HFFc6 (cell line): ENCODE data around the gene GANAB. TPM values are rescaled to one million over a fixed set of nuclear protein-coding genes. Genes with fewer than 3 reads are reported as not detected.

Experiments used
- DNase-seq: peaks from one replicate; pipeline ENCODE4 v3.0.0-alpha.2; 2018
- H3K27ac Mint-ChIP-seq: 2 replicates; pipeline ENCODE4 v1.8.0; 2020; ENCODE audit warnings: mild to moderate bottlenecking, mixed read lengths
- H3K27me3 Mint-ChIP-seq: 2 replicates; pipeline ENCODE4 v1.8.0; 2021; ENCODE audit warnings: mild to moderate bottlenecking, moderate library complexity, mixed read lengths; ENCODE audit not compliant: insufficient read depth
- H3K36me3 Mint-ChIP-seq: 2 replicates; pipeline ENCODE4 v1.8.0; 2021; ENCODE audit warnings: low read depth, mixed read lengths
- H3K4me1 Mint-ChIP-seq: 2 replicates; pipeline ENCODE4 v1.8.0; 2020; ENCODE audit warnings: low read depth, mixed read lengths
- H3K4me3 Mint-ChIP-seq: 2 replicates; pipeline ENCODE4 v1.8.0; 2020; ENCODE audit warnings: mild to moderate bottlenecking, moderate library complexity, mixed read lengths
- H3K9me3 Mint-ChIP-seq: 2 replicates; pipeline ENCODE4 v1.8.0; 2020; ENCODE audit warnings: mild to moderate bottlenecking, mixed read lengths
- total RNA-seq, 6 experiments: library from RNA; stranded (reverse); fragmentation: NEBNext Ultra II Directional; extraction: Animal tissue kit (Norgen Biotek cat#: 25700); gene quantifications; 2 replicates in 1 of 6; 3 replicates in 5 of 6; pipeline ENCODE4 v1.2.3, GENCODE V29; 2021
- TF ChIP-seq, protein P1 (sequence below): fragments of 200-600 bp; sonication (generic); IDR thresholded peaks from 2 replicates; pipeline ENCODE4 v1.5.0; 2021; ENCODE audit warnings: antibody characterized with exemption, mild to moderate bottlenecking

The GANAB gene
- total RNA-seq, 6 experiments from 2014 or later: 331 to 450 (median 416) TPM

- peak overlapping the region; percentile 89 for H3K27ac Mint-ChIP-seq
- no peaks in the 10 kb centered on the region for H3K9me3 Mint-ChIP-seq
- peaks cover 15% of the 10 kb centered on the region for H3K27me3 Mint-ChIP-seq
- no peak for DNase-seq
- TF ChIP-seq, protein P1, sequence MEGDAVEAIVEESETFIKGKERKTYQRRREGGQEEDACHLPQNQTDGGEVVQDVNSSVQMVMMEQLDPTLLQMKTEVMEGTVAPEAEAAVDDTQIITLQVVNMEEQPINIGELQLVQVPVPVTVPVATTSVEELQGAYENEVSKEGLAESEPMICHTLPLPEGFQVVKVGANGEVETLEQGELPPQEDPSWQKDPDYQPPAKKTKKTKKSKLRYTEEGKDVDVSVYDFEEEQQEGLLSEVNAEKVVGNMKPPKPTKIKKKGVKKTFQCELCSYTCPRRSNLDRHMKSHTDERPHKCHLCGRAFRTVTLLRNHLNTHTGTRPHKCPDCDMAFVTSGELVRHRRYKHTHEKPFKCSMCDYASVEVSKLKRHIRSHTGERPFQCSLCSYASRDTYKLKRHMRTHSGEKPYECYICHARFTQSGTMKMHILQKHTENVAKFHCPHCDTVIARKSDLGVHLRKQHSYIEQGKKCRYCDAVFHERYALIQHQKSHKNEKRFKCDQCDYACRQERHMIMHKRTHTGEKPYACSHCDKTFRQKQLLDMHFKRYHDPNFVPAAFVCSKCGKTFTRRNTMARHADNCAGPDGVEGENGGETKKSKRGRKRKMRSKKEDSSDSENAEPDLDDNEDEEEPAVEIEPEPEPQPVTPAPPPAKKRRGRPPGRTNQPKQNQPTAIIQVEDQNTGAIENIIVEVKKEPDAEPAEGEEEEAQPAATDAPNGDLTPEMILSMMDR: no peak
- peaks cover 50% of the 10 kb centered on the region for H3K36me3 Mint-ChIP-seq
- peaks cover 40% of the 10 kb centered on the region for H3K4me1 Mint-ChIP-seq
- peak overlapping the region; percentile 96 for H3K4me3 Mint-ChIP-seq
Observed at GRCh38 chr11:62600367-62601121, 45.9 kb downstream of the GANAB start.

- Mint-ChIP-seq H3K27me3 (peaks cover 15% of the 10 kb centered on the region), H3K9me3 (no peaks in the 10 kb centered on the region), H3K36me3 (peaks cover 57% of the 10 kb centered on the region), H3K4me1 (peaks cover 40% of the 10 kb centered on the region), H3K27ac (peak overlapping the region; percentile 89), H3K4me3 (peak overlapping the region; percentile 96)
- DNase-seq: no peak
- TF ChIP-seq, protein P1: no peak
Observed at GRCh38 chr11:62599901-62600300, 46.5 kb downstream of the GANAB start.

DNA sequence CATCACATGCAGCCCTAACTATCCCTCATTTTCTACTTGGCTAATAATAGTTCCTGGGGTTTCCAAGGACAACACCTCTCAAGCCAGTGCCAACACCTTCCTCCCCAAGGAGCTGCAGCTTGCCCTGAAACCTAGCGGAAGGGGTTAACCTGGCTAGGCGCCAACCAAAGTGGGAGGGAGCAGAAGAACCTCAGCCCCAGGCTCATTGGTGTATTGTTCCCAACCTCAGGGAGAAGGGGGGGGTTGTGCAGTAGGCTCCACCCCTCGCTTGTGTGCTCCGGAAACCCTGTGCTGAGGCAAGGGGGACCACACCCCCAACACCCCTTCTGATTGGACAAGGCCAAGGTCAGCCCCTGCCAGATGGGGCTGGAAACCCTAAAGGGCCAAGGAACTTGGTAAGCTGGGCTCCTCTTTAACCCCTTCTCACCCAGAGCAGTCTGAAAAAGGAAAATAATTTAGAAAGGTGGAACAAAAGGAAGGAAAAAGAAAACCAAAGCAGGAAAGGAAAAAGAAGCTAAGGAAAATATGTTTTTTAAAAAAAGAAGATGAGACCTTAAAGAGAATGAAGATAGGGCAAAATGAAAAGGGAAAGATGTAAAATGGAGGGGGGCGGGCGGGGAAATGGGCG is 47.2 kb downstream of the GANAB start:
- DNase-seq: peak; percentile 96
- TF ChIP-seq, protein P1: no peak
- Mint-ChIP-seq H3K4me3 (peak overlapping the region; percentile 96), H3K36me3 (peaks cover 64% of the 10 kb centered on the region), H3K4me1 (peaks cover 40% of the 10 kb centered on the region), H3K27ac (peak overlapping the region; percentile 89), H3K9me3 (no peaks in the 10 kb centered on the region), H3K27me3 (peaks cover 15% of the 10 kb centered on the region)

DNA sequence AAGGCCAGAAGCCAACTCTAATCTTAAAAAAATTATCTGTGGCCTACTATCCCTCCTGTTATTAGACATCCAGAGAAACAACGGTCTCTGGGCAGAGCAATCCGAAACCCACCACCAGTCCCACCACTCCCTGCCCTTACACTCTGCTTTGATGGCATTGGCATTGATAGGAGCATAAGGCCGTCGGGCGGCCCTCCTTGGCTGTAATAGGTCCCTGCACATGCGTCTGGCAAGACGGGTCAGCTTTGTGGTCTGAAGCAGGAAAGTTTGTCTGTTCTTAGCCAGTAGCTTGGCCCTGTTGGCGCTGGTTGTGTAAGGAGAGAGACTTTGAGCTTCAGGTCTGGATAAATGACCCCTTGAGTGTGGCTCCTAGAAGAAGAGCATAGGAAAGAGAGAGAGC is 51.3 kb downstream of the GANAB start:
- Mint-ChIP-seq H3K4me3 (no peak overlapping the region), H3K4me1 (peaks cover 51% of the 10 kb centered on the region)
- DNase-seq: no peak

GRCh38 chr11:62593434-62594044 is 52.9 kb downstream of the GANAB start:
- peaks cover 14% of the 10 kb centered on the region for H3K27me3 Mint-ChIP-seq
- peaks cover 43% of the 10 kb centered on the region for H3K4me1 Mint-ChIP-seq
- H3K27ac Mint-ChIP-seq: peak overlapping the region; percentile 31; the same call in 1 of the 2 replicates
- no peaks in the 10 kb centered on the region for H3K9me3 Mint-ChIP-seq
- peak; percentile 59 for DNase-seq
- peak overlapping the region; percentile 44 for H3K4me3 Mint-ChIP-seq
- TF ChIP-seq, protein P1: peak; percentile 76
- H3K36me3 Mint-ChIP-seq: peaks cover 41% of the 10 kb centered on the region

More for the DNA sequence above, 51.3 kb downstream of the GANAB start:
- TF ChIP-seq, protein P1: no peak
- Mint-ChIP-seq H3K9me3 (no peaks in the 10 kb centered on the region), H3K27me3 (peaks cover 19% of the 10 kb centered on the region), H3K27ac (no peak overlapping the region), H3K36me3 (peaks cover 57% of the 10 kb centered on the region)
